Effector memory CD4-positive, alpha-beta T cell (primary cell): Measurements from ENCODE around the gene GNAQ.

Experiments used
- DNase-seq, 3 donors: peaks; one replicate each; pipeline ENCODE4 v3.0.0-alpha.2; 2020
- H3K27ac ChIP-seq: 2 replicates; pipeline ENCODE4 v1.7.0; 2013; ENCODE audit warnings: mild to moderate bottlenecking, low read length, moderate library complexity; ENCODE audit not compliant: insufficient read depth, poor library complexity, severe bottlenecking
- H3K27me3 ChIP-seq: replicated peaks from 2 replicates; pipeline ENCODE4 v1.7.0; 2013; ENCODE audit warnings: mild to moderate bottlenecking, low read length; ENCODE audit not compliant: insufficient read depth, control insufficient read depth, poor library complexity, severe bottlenecking
- H3K36me3 ChIP-seq: 2 replicates; pipeline ENCODE4 v1.7.0; 2013; ENCODE audit warnings: mild to moderate bottlenecking, low read length, moderate library complexity; ENCODE audit not compliant: control insufficient read depth, insufficient read depth
- H3K4me1 ChIP-seq: 2 replicates; pipeline ENCODE4 v1.7.0; 2013; ENCODE audit warnings: low read length, mild to moderate bottlenecking; ENCODE audit not compliant: control insufficient read depth, insufficient read depth, poor library complexity, severe bottlenecking
- H3K4me3 ChIP-seq: 2 replicates; pipeline ENCODE4 v1.7.0; 2013; ENCODE audit warnings: low read length, low read depth, mild to moderate bottlenecking; ENCODE audit not compliant: insufficient read depth, poor library complexity, severe bottlenecking
- H3K9me3 ChIP-seq: 2 replicates; pipeline ENCODE4 v1.7.0; 2013; ENCODE audit warnings: mild to moderate bottlenecking, low read length, moderate library complexity; ENCODE audit not compliant: control insufficient read depth

Gene GNAQ

GRCh38 chr9:77989909-77990308, 41.7 kb downstream of the GNAQ start:
- Histone ChIP-seq H3K4me1 (peaks cover 3% of the 10 kb centered on the region), H3K4me3 (no peak overlapping the region), H3K27ac (no peak overlapping the region), H3K9me3 (no peaks in the 10 kb centered on the region), H3K27me3 (no peaks in the 10 kb centered on the region), H3K36me3 (no peaks in the 10 kb centered on the region)
- no peak for DNase-seq

GRCh38 chr9:77989458-77989857, 42.2 kb downstream of the GNAQ start:
- Histone ChIP-seq H3K27ac (no peak overlapping the region), H3K4me3 (no peak overlapping the region), H3K9me3 (no peaks in the 10 kb centered on the region), H3K36me3 (no peaks in the 10 kb centered on the region), H3K27me3 (no peaks in the 10 kb centered on the region), H3K4me1 (peaks cover 3% of the 10 kb centered on the region)
- DNase-seq = no peak

GRCh38 chr9:77988630-77989029, 43.0 kb downstream of the GNAQ start:
- Histone ChIP-seq H3K9me3 (no peaks in the 10 kb centered on the region), H3K36me3 (no peaks in the 10 kb centered on the region), H3K4me1 (peaks cover 3% of the 10 kb centered on the region), H3K27me3 (no peaks in the 10 kb centered on the region), H3K4me3 (no peak overlapping the region), H3K27ac (no peak overlapping the region)
- no peak for DNase-seq

GRCh38 chr9:77987880-77988525, 43.6 kb downstream of the GNAQ start:
- Histone ChIP-seq H3K36me3 (no peaks in the 10 kb centered on the region), H3K9me3 (no peaks in the 10 kb centered on the region), H3K27me3 (no peaks in the 10 kb centered on the region), H3K4me1 (peaks cover 9% of the 10 kb centered on the region), H3K4me3 (no peak overlapping the region), H3K27ac (no peak overlapping the region)
- DNase-seq = no peak

- Histone ChIP-seq H3K4me1 (peaks cover 16% of the 10 kb centered on the region), H3K36me3 (no peaks in the 10 kb centered on the region), H3K4me3 (no peak overlapping the region), H3K9me3 (no peaks in the 10 kb centered on the region), H3K27me3 (no peaks in the 10 kb centered on the region), H3K27ac (no peak overlapping the region)
- no peak for DNase-seq
Observed at GRCh38 chr9:77987081-77987656, 44.4 kb downstream of the GNAQ start.

GRCh38 chr9:77985996-77986395, 45.6 kb downstream of the GNAQ start:
- H3K9me3 ChIP-seq = no peaks in the 10 kb centered on the region
- H3K4me3 ChIP-seq = no peak overlapping the region
- H3K36me3 ChIP-seq = no peaks in the 10 kb centered on the region
- DNase-seq = no peak
- H3K27me3 ChIP-seq = no peaks in the 10 kb centered on the region
- H3K27ac ChIP-seq = no peak overlapping the region
- peaks cover 28% of the 10 kb centered on the region for H3K4me1 ChIP-seq

- no peak for DNase-seq
- Histone ChIP-seq H3K4me1 (peaks cover 30% of the 10 kb centered on the region), H3K27ac (no peak overlapping the region)
Observed at GRCh38 chr9:77983320-77983662, 48.3 kb downstream of the GNAQ start.

GRCh38 chr9:77982581-77983319, 48.9 kb downstream of the GNAQ start:
- DNase-seq = no peak
- Histone ChIP-seq H3K36me3 (no peaks in the 10 kb centered on the region), H3K27ac (no peak overlapping the region), H3K27me3 (no peaks in the 10 kb centered on the region), H3K9me3 (no peaks in the 10 kb centered on the region), H3K4me3 (no peak overlapping the region), H3K4me1 (peaks cover 34% of the 10 kb centered on the region)

More at GRCh38 chr9:77983320-77983662, 48.3 kb downstream of the GNAQ start:
- Histone ChIP-seq H3K36me3 (no peaks in the 10 kb centered on the region), H3K9me3 (no peaks in the 10 kb centered on the region), H3K27me3 (no peaks in the 10 kb centered on the region), H3K4me3 (no peak overlapping the region)

- H3K4me3 ChIP-seq = no peak overlapping the region
- H3K9me3 ChIP-seq = no peaks in the 10 kb centered on the region
- H3K27ac ChIP-seq = no peak overlapping the region
- H3K4me1 ChIP-seq = peaks cover 39% of the 10 kb centered on the region
- DNase-seq = no peak
- no peaks in the 10 kb centered on the region for H3K27me3 ChIP-seq
- no peaks in the 10 kb centered on the region for H3K36me3 ChIP-seq
Observed at GRCh38 chr9:77981907-77982306, 49.7 kb downstream of the GNAQ start.

GRCh38 chr9:77981332-77981731, 50.3 kb downstream of the GNAQ start:
- Histone ChIP-seq H3K4me3 (no peak overlapping the region), H3K9me3 (no peaks in the 10 kb centered on the region), H3K4me1 (peaks cover 39% of the 10 kb centered on the region), H3K27me3 (no peaks in the 10 kb centered on the region), H3K27ac (no peak overlapping the region), H3K36me3 (no peaks in the 10 kb centered on the region)
- no peak for DNase-seq
